Stimulated activated CD8-positive, alpha-beta memory T cell treated with anti-CD3 and anti-CD28 coated beads, Interleukin-15, amount 100 ng/mL, for 24 hours (primary cell): Measurements from ENCODE around the gene FLAD1.
"Not testable (repeated sequence)": the region's sequence is repeated elsewhere in the genome, so short reads cannot be mapped to it uniquely, and the experiment has no call there.

Source experiments
- DNase-seq: peaks from one replicate; pipeline ENCODE4 v3.0.0-alpha.2; 2020; ENCODE audit warnings: low read depth

The FLAD1 gene

GRCh38 chr1:154992721-154993571, 9.8 kb downstream of the FLAD1 start:
- DNase-seq: no peak

DNA sequence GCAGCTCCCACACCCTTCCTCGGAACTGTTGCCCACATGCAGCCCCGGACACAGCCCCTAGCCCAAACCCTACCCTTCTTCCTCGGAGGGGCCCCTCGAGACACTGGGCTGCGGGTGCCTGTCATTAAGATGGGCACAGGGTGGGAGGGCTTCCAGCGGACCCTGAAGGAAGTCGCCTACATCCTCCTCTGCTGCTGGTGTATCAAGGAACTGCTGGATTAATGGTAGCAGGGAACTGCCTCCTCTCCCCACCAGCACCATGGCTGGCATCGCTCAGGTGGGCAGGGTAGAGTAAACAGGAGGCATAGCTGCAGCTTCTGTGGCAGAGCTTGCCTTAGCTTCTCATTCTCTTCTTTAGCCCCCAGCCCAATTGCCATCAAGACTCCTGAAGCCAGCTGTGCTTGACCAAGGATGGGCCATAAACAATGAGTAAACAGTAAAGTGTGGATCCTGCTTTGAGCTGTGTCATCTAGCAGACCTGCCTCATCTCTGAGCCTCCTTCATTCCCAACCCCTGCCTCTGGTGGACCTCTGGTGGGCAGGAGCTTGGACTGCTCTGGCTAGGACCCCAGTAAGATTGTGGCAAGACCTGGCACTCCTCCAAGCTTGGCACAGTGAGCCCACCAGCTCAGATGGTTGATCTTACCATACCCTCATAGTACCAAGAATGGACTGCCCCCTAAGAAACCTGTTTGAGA, 10.6 kb downstream of the FLAD1 start, which contains the start of gene LENEP:
Gene LENEP (plus strand): TSS at position 15 of the 697 bp plus-strand sequence. CDS start 22 bp downstream, at position 37.
- no peak for DNase-seq

GRCh38 chr1:154994269-154994587, 11.1 kb downstream of the FLAD1 start:
- no peak for DNase-seq

DNA sequence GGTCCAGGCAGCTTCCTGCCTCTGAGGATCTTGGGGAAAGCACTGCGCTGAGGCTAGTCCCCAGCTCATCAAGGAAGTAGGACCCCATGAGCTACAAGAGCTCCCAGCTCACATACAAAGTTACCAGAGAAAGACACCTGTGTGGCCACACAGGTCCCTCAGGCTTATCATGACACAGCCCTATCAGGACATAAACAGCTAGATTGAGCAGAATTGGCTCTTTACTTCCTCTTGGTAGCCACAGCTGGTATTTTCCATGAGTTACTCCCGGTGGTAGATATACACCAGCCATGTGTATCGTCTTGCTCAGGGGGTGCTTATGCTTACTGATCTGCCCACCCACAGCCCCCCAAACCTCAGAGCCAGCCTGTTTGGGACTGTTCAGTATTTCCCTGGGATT, 11.4 kb downstream of the FLAD1 start:
- DNase-seq: no peak

DNA sequence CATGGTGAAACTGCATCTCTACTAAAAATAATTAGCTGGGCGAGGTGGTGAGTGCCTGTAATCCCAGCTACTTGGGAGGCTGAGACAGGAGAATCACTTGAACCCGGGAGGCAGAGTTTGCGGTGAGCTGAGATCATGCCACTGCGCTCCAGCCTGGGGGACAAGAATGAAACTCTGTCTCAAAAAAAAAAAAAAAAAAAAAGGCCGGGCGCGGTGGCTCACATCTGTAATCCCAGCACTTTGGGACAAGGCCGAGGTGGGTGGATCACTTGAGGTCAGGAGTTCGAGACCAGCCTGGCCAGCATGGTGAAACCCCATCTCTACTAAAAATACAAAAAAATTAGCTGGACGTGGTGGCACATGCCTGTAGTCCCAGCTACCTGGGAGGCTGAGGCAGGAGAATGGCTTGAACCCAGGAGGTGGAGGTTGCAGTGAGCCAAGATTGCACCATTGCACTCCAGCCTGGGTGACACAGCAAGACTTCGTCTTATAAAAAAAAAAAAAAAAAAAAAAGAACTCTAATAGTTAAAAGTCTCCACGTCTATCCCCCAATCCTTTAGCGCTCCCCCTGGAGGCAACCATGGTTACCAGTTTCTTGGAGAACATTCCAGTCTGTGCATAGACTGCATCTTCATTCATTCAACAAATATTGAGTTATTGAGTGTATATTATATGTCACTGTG, 12.3 kb downstream of the FLAD1 start:
- not testable (repeated sequence) for DNase-seq

GRCh38 chr1:154996966-154997701, 14.0 kb downstream of the FLAD1 start:
- no peak for DNase-seq

GRCh38 chr1:154998201-154998780, 15.1 kb downstream of the FLAD1 start:
- DNase-seq: no peak

DNA sequence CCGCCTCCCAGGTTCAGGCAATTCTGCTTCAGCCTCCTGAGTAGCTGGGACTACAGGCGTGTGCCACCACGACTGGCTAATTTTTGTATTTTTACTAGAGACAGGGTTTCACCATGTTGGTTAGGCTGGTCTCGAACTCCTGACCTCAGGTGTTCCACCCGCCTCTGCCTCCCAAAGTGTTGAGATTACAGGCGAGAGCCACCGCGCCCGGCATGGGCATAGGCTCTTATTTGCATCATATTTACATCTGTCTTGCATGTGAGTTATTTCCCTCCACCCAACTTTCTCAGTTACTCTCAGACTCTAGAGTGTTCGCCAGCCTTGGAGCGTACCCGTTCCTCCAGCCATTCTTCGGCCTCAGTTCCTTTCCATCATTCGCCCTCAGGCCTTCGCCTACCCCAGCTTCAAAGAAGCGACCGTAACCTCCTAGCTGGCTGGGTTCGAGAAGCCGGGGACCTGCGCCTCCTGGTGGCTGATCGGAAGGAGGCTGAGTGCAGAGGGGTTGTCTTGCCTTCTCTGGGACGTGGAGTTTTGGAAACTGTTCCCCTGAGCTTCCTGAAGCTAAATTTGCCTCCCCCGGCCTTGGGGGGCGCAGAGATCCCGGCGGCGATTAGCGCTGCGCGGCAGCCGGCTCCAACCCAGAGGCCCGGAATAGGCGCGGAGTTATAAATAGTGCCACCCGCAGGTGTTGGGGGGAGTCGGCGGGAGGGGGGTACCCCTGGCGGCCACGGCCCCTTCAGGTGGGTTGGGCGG, 15.8 kb downstream of the FLAD1 start:
- no peak for DNase-seq

- no peak for DNase-seq
Measured at GRCh38 chr1:154999571-155000410, 16.6 kb downstream of the FLAD1 start.

DNA sequence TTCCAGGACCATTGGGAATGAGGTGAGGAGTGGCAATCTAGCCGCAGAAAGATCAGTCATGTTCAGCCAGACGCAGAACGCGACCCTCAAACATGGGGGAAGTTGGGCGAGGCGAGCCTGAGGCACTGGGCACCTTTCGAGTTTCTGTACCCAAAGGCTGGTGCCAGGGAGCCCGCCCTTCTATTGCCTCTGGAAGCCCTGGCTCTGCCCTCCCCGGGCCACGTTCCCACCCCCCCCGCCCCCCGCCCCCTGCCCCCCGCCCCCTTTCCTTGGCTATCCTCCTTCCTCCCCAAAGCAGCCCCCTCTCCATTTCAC, 17.2 kb downstream of the FLAD1 start:
- no peak for DNase-seq

- peak; percentile 54 for DNase-seq
Measured at GRCh38 chr1:155000726-155001424, 17.7 kb downstream of the FLAD1 start.

- no peak for DNase-seq
Measured at GRCh38 chr1:155001425-155001674, 18.2 kb downstream of the FLAD1 start.

- peak; percentile 91 for DNase-seq
Measured at GRCh38 chr1:155001675-155002463, 18.7 kb downstream of the FLAD1 start.

- DNase-seq: no peak
Measured at GRCh38 chr1:155002464-155003226, 19.5 kb downstream of the FLAD1 start, which contains the start of gene ZBTB7B. ZBTB7B (plus strand) TSS chr1:155002802; CDS start chr1:155014661, 11,859 bp downstream.

- DNase-seq: no peak
Measured at GRCh38 chr1:155003227-155003765, 20.2 kb downstream of the FLAD1 start.

DNA sequence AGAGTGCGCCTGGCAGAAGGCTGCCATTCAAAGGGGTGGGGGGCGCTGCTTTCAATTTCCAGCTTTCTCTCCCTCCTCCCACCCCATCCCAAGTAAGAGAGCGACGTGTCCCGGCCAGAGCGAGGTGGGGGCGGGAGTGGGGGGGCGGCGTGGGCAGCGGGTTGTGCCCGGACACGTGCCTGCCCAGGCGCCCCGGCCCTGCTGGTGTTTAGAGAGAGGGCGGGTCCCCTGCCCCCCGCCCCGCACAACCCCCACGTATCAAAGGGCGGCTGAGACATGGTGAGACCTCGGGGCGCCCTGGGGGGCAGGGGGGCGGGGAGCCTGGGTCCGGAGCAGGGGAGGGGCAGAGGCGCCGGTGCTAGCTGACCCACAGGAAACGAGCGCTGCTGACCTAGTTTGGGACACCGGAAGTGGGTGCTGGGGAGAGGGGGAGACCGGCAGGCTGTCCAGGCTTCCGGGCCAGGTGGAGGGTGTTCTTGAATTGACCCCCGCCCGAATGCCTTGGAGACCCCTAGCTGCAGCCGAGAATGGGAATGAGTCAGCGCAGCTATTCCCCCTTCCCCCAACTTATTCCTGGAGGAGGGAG, 20.7 kb downstream of the FLAD1 start:
- DNase-seq: no peak

GRCh38 chr1:155004352-155005075, 21.4 kb downstream of the FLAD1 start:
- no peak for DNase-seq
